Ammon's horn (tissue), 1 donor: Measurements from ENCODE around the gene MED22.
"Not testable (repeated sequence)": the region's sequence is repeated elsewhere in the genome, so short reads cannot be mapped to it uniquely, and the experiment has no call there.

Experiments
- DNase-seq: peaks from one replicate; pipeline ENCODE4 v3.0.0-alpha.2; 2016; ENCODE audit warnings: low spot score

The MED22 gene

DNA sequence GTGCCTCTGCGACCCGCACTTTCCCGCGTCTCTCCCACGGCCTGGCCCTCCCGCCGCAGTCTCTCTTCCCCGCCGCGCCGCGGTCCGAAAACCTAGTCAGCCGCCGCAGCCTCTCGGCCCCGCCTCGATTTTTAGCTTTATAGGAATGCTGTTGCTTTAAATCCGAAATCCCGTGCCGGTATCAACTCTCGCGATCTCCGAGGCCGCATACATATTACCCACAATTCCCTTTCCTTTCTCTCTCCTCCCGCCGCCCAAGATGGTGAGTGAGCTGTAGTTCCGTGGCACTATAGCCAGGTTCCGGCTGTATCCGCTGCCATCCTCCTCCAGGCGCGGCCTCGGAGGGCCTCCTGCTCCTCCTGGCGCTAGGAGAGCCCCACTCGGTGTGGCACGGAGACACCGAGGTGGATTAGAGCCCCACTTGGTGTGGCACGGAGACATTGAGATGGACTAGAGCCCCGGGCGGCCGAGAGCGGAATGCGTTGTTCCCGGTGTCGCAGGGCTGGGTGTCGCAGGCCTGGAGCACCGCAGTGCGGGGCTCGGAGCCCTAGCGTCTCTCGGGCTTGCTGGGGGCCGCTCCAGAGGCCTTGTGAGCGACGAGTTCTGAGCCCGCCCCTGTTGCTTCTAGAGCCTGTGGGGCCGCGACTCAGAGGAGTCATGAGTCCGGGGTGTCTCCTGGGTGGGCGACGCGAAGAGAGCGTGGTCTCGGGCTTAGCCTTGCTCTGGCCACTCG, at the start of gene MED22, which contains the start of gene RPL7A:
MED22 (minus strand) TSS at position 147 of the 733 bp plus-strand sequence. CDS start 1,469 bp downstream, outside the sequence.
RPL7A (plus strand) TSS at position 234 of the 733 bp plus-strand sequence; CDS start at position 260, 26 bp downstream.
- peak; percentile 96 for DNase-seq

DNA sequence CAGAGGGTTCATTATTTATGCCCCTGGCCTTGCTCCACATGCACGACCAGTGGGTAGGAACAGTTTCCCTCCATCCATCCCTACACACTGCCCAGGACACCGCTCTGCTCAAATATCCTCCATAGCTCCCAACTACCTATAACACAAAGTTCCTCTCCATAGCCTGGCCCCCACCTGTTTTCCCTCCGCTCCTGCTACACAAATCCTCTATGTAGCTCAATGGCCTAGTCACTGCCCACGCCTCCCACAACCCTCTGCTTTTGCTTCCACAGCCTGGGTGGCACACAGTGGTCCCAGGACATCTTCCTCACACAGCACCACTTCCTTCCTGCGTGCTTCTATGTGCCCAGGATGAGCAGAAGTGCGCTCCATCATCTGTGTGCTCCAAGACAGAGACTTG, 49.4 kb upstream of the MED22 start:
- no peak for DNase-seq

DNA sequence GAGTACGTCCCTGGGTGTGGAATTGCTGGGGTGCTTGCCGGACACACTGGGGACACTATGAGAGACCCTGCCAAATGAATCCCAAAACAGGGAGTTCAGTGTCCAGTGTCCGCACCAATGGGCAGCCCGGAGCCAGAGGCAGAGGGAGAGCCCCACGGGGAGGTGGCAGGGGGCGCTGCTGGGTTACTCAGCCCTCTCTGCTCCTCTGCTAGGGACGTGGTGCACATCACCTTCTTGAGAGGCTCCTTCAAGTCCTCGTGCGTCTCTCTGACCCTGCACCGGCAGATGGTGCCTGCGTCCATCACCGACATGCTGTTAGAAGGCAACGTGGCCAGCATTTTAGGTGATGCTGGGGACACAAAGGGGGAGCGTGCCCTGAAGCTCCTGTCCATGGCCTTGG, 49.0 kb upstream of the MED22 start:
- DNase-seq, result no peak

DNA sequence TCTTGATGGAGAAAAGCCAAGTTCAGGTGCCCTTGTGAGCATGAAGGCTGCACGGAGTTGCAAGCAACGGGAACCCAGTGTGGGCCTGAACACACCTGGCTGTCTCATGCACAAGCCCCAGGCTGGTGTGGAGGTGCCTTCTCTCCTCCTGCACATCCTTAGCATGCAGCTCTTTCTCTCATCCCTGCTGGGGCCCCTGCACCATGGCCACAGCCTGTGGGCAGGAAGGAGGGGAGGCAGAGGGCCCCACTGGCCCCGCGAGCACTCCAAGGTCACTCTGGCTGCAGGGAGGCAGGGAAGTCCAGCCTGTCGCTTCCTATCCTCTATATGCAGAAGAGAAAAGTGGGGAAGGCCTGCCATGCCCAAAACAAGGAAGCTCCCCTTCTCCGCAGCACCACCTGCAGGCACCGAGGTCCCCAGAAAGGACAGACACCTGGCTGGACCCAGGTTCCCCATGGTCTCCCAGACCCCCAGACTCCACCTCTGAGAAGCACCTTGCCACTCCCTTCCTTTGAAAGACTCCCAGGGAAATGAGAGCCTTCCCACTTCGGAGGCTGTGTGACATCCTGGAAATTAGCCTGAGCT, 46.8 kb upstream of the MED22 start:
- no peak for DNase-seq

DNA sequence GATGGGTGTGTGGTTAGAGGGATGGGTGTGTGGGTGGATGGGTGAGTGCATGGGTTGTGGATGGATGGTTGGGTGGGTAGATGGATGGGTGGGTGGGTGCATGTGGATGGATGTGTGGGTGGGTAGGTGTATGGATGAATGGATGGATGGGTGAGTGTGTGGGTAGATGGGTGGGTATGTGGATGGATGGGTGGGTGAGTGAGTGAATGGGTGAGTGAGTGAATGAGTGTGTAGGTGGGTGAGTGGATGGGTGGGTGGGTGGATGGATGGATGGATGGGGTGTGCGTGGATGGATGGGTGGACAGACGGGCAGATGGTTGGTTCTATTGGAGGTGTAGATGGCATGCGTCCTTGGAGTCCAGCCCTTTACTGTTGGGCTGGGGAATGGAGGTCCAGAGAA, 45.5 kb upstream of the MED22 start:
- DNase-seq, result no peak

DNA sequence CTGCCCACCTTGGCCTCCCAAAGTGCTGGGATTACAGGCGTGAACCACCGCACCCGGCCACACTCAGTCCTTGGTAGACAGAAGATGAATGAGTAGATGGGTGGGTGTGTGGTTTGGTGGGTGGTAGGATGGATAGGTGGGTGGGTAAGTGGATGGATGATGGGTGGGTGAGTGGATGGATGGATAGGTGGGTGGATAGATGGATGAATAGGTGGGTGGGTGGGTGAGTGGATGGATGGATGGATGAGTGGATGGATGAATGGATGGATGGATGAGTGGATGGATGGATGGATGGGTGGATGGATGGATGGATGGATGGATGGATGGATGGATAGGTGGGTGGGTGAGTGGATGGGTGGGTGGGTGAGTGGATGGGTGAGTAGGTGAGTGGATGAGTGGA, 44.4 kb upstream of the MED22 start:
- DNase-seq, result not testable (repeated sequence)

DNA sequence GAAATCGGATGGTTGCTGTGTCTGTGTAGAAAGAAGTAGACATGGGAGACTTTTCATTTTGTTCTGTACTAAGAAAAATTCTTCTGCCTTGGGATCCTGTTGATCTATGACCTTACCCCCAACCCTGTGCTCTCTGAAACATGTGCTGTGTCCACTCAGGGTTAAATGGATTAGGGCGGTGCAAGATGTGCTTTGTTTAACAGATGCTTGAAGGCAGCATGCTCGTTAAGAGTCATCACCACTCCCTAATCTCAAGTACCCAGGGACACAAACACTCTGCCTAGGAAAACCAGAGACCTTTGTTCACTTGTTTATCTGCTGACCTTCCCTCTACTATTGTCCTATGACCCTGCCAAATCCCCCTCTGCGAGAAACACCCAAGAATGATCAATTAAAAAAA, 43.5 kb upstream of the MED22 start:
- not testable (repeated sequence) for DNase-seq

DNA sequence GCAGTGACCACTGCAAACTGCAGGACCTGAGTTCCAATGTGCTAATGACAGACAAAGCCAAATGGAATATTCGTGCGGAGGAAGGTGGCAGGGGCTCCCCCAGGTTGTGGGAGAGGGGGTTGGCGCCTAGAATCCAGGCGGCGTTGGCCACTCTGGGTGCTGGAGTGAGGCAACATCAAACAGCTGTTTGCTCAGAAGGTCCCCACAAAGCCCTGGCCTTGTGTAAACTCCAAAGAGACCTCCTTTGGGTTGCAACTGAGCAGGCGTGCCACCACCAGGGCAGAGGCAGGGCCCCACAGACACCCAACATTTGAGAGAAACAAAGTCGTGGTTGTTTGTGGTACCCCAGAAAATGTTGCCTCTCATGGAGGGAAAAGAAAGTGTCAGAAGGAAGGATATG, 42.8 kb upstream of the MED22 start:
- DNase-seq, result no peak

DNA sequence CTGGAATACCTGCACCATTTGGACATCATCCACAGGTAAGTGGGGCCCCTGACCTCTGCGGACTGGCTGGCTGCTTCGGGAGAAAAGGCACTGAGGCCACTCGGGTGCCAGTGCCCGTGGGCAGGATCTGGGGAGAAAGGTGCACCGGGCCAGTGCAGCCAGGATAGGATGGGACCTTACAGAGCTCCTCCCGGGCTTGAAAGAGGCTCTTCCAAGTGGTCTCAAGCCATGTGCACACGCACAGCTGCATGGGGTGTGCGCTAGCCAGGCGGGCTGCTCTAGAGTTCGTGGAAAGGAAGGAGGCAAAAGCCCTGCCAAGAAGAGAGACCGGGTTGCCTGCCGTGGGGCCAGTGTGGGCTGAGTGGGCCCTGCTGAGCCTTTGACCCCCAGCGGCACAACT, 41.6 kb upstream of the MED22 start:
- no peak for DNase-seq

DNA sequence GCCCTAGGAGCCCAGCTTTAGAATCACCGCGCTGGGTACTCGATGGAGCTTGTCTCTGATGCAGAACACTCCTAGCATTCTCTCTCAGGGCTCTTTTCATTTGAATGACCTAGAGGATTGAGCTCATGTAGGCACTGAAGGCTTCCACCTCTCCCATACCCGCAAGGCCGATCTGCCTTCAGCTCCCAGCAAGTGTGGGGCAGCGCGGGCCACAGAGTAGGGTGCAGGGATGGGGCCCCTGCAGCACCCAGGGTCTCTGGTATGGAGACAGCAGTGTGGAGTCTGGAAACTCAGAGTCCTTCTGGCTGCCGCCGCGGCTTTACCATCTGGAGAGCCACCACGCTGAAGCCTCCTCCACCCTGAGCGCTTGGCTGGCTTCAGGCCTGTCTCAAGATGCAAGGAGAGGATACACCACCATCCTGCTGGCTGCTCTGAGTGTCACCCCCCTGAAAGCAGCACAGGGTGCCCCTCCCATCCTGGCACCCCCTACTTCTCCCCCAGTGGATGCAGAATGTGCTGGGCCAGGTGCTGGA, 41.2 kb upstream of the MED22 start:
- DNase-seq, result no peak

DNA sequence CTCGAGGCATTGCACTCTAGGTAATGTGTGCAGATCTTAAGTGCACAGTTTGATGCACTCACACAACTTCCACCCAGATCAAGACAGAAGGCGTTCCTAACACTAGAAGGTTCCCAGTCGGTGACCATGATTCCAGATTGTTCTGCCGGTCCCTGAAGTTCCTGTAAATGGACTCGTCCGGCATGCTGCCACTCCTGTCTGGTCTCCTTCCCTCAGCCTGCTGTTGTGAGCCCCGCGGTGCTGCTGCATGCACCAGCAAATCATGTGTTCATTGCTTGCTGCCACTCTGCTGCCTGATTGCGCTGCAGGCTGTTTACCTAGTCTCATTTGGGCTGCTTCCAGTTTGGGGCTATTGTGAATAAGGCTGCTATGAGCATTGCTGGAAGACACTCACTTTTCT, 39.7 kb upstream of the MED22 start:
- DNase-seq, result no peak

DNA sequence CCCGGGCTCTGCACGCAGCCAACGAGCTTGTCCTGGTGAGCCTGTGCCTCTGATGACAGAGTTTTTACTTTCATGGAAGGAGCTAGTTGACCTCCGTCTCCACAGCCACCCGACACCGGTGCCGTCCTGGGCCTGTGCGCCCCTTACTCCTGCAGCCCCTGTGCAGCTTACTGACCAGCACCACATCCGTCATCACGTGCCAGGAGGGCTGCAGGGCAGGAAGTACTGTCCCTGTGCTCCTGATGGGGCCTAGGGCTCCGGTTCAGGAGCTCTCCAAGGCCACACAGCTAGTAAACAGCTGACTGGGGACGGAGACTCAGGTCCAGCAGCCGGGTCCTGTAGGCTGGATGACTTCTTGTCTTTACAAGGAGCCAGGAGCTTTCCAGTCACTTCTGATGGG, 38.4 kb upstream of the MED22 start:
- no peak for DNase-seq

DNA sequence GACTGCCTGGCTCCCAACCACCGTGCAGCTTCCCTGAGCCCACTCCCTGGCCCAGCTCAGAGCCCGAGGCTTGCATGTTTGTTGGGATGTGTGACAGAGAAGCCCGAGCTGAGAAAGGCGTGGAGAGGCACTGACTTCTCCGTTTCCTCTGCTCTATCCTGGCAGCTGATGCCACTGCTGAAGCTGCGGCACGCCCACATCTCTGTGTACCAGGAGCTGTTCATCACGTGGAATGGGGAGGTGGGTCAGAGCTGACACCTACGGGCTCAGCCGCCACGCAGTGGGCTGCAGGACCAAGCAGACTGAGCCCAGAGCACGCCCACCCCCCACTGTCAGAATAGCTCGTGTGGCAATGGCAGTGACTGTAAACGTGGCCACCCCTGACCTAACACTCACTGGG, 37.5 kb upstream of the MED22 start:
- no peak for DNase-seq

DNA sequence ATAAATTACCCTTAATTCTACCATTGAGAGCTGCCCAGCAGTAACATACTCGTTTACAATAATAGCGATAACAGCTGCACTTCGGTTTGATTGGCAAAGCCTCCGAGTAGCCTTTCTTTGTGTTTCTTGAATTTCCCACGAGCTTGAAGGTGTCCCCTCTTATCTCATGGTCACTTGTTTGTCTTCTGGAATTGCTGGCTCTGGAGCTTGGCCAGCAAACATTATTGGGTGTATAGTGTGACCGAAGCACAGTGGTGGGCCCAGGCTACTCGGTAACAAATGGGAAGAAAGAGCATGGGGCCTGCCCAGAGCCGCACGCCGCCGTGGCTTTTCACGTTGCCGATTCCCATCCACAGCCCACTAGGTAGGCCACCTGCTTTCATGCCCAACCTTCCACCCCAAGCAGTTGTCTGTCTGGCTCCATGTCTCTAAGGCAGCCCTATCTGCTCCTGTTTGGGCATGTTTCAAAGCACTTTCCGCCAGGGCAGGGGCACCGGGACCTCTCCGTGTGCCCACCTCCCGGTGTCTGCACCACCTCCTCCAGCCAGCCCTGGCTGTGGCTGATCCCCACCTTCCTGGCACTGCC, 36.9 kb upstream of the MED22 start:
- DNase-seq, result no peak

DNA sequence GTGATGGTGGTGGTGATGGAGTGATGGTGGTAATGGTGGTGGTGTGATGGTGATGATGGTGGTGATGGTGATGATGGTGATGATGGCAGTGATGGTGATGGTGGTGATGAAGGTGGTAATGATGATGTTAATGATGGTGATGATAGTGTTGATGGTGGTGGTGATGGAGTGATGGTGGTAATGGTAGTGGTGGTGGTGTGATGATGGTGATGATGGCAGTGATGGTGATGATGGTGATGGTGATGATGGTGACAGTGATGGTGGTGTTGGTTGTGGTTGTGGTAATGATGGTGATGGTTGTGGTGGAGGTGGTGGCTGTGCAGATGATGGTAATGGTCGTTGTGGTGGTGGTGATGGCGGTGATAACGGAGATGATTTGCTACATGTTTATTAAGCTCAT, 35.5 kb upstream of the MED22 start:
- no peak for DNase-seq

DNA sequence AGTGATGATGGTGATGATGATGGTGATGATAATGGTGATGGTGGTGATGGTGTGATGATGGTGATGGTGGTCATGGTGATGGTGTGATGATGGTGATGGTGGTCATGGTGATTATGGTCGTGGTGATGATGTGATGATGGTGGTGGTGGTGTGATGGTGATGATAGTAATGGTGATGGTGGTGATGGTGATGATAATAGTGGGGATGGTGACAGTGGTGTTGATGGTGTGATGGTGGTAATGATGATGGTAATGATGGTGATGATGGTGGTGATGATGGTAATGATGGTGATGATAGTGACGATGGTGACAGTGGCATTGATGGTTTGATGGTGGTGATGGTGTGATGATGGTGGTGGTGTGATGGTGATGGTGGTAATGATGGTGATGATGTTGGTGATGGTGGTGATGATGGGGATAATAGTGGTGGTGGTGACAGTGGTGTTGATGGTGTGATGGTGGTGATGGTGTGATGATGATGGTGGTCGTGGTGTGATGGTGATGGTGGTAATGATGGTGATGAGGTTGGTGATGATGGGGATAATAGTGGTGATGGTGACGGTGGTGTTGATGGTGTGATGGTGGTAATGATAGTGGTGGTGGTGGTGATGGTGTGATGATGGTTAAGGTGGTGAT, 34.7 kb upstream of the MED22 start:
- DNase-seq, result no peak

DNA sequence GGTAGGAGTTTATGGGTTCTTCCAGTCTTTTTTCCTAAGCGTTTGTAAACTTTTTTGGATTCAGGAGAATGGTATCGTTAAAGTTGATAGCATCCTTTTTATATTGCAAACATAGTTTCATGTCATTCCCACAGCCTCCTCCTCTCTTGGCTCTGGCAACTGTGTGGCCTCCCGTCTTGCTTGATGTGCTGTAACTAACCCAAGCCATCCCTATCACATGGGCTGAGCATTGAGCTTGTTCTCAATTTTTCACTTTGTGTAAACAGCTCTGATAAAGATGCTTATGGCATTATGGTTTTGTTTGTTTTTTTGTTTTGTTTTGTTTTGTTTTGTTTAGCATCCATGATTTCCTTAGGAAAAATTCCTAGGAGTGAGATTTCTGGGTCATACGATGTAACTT, 32.8 kb upstream of the MED22 start:
- DNase-seq, result no peak

DNA sequence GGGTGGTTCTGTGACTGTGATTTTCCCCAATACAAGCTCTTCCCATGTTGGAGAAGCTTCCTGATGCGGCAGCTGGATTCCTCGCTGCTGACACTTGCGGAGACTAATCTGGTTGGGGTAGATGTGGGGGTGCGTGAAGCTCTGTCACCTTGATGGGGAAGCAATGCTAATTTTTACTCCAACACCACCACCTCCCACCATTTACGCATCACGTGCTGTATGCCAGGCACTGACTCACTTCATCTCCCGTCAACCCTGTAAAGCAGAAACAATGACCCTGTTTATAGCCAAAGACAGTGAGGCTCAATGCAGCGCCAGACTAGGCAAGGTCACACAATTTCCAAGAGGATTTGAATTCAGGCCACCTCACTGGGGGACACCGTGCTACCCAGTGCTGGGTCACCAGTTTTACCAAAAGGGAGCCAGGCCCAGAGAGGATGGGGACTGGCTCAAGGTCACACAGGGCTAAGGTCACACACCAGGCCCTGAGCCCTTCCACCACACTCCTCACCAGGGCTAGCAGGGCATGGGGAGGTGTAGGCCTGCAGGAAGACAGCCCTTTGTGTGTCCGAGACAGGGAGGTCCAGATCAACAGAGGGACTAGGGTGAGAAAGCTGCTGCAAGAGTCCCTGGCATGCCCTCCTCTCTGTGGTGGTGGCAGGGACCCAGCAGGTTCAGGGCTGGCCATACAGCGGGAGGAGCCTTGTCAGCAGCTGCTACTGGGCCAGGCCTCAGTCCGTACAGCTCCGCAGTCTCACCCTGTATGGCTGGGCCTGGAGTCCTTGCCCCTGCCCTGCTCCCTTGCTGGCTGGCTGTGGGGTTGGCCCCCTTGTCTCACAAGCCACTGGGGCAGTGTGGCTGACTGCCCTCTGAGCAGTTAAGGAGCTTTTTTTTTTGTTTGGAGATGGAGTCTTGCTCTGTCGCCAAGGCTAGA, 31.5 kb upstream of the MED22 start:
- DNase-seq, result peak; percentile 51

DNA sequence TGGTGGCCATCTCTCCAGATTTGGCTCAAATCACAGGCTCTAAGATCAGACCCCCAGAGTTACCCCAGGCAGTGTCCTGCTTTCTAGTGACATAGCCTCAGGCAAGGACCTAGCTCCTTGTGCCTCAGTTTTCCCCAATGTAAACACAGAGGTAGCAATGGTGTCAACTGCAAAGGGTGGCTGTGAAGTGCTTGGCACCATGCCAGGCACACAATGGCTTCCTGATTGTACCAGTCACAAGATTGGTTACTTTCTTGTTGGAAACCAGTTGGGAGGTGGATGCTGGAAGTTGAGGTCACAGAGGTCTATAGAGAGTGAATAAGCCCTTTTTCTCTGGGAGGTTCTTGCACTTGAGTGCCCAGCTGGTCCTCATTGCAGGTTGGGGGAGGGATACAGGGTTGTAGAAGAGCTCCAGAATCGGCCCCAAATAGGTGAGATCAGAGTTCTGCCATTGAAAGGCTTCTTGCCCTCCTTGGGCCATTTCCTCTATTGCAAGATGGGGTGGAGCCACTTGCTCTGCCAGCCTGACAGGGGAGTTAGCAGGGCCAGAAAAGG, 30.6 kb upstream of the MED22 start:
- DNase-seq, result no peak

DNA sequence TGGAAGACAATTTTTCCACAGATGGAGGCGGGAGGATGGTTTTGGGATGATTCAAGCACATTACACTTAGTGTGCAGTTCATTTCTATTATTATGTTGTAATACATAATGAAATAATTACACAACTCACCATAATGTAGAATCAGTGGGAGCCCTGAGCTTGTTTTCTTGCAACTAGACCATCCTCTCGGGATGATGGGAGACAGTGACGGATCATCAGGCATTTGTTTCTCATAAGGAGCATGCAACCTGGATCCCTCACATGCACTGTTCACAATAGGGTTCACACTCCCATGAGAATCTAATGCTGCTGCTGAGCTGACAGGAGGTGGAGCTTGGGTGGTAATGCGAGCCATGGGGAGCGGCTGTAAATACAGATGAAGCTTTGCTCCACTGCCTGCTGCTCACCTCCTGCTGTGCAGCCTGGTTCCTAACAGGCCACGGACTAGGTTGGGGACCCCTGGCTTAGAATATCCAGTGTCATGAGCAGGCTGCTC, 29.8 kb upstream of the MED22 start:
- no peak for DNase-seq

DNA sequence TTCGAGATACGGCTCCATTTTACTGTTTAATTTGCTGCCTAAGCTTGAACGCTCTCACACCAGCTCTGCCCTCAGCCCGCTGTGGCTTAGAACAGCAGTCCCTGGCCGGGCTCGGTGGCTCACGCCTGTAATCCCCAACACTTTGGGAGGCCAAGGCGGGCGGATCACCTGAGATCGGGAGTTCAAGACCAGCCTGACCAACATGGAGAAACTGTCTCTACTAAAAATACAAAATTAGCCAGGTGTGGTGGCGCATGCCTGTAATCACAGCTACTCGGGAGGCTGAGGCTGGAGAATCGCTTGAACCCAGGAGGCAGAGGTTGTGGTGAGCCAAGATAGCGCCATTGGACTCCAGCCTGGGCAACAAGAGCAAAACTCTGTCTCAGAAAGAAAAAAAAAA, 29.3 kb upstream of the MED22 start:
- not testable (repeated sequence) for DNase-seq
